GM18526 (cell line): ENCODE results near the gene GALK1.

ENCODE experiments used
- POLR2A ChIP-seq: IDR thresholded peaks from 3 replicates; pipeline ENCODE4 v1.6.1; 2011; ENCODE audit not compliant: insufficient read length; ENCODE audit errors: extremely low read depth

The GALK1 gene

GRCh38 chr17:75759457-75759856 lies 5.5 kb downstream of the GALK1 start:
- TF ChIP-seq POLR2A: no peak

GRCh38 chr17:75758131-75758905 lies 6.7 kb downstream of the GALK1 start:
- no peak for TF ChIP-seq POLR2A

- no peak for TF ChIP-seq POLR2A
Observed at GRCh38 chr17:75757086-75757681, 7.8 kb downstream of the GALK1 start.

GRCh38 chr17:75756451-75757085 lies 8.4 kb downstream of the GALK1 start:
- TF ChIP-seq POLR2A: no peak

- no peak for TF ChIP-seq POLR2A
Observed at GRCh38 chr17:75755990-75756389, 9.0 kb downstream of the GALK1 start.

- TF ChIP-seq POLR2A: no peak
Observed at GRCh38 chr17:75755205-75755901, 9.6 kb downstream of the GALK1 start.

GRCh38 chr17:75754378-75755204 lies 10.4 kb downstream of the GALK1 start:
- TF ChIP-seq POLR2A: no peak

GRCh38 chr17:75753514-75754377 lies 11.2 kb downstream of the GALK1 start:
- peak; percentile 25 for TF ChIP-seq POLR2A

- no peak for TF ChIP-seq POLR2A
Observed at GRCh38 chr17:75752802-75753513, 12.0 kb downstream of the GALK1 start.

- TF ChIP-seq POLR2A: no peak
Observed at GRCh38 chr17:75752405-75752709, 12.6 kb downstream of the GALK1 start.

- no peak for TF ChIP-seq POLR2A
Observed at GRCh38 chr17:75751676-75752404, 13.2 kb downstream of the GALK1 start.

GRCh38 chr17:75750661-75751423 lies 14.2 kb downstream of the GALK1 start:
- TF ChIP-seq POLR2A: no peak
